Hepatic stellate cell (primary cell): ENCODE data around the gene MBNL1.

Experiments used
- DNase-seq: peaks from one replicate; pipeline ENCODE4 v3.0.0; 2011; ENCODE audit warnings: low spot score

Gene MBNL1

DNA sequence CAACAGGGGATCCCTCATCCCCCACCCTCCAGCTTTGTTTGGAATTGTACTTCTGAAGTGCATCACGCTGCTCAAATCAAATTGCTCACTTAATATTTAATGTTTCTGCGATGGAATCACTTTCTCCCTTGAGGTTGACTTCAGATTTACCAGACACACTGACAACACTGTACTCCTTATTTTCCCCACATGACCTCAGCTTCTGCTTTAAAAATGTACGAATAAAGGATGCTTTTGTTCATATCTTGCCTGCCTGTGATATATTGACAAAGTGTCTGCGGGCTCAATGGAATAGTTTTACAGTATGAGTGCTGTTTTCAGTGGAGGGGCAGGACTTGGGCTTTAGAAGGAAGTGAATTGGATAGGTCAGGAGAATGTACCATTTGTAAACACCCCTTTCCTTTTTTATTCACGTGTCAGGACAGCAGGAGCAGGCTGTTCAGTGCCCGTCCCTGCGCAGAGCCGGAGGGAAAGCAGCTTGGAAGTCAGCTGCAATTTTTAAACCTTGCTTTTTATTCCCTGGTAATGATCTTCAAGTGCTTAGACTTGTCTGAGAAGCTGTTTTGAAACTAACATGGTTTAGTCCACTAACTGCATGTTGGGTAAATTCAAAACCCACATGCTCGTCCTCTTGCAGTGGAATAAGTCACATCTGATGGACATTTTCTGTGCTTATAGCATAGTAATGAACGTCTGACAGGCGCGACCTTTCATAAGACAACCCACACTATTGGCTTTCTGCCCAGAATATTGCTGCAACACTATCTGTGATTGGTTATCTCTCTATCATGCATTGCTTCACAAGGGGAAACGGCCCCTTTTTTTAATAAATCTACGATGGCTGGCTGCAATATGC is 29.9 kb downstream of the MBNL1 start:
- peak; percentile 23 for DNase-seq

GRCh38 chr3:152299249-152299976 is 30.7 kb downstream of the MBNL1 start:
- no peak for DNase-seq

- DNase-seq, result no peak
Measured at GRCh38 chr3:152300029-152300731, 31.5 kb downstream of the MBNL1 start.

- no peak for DNase-seq
Measured at GRCh38 chr3:152301745-152302181, 33.0 kb downstream of the MBNL1 start.

DNA sequence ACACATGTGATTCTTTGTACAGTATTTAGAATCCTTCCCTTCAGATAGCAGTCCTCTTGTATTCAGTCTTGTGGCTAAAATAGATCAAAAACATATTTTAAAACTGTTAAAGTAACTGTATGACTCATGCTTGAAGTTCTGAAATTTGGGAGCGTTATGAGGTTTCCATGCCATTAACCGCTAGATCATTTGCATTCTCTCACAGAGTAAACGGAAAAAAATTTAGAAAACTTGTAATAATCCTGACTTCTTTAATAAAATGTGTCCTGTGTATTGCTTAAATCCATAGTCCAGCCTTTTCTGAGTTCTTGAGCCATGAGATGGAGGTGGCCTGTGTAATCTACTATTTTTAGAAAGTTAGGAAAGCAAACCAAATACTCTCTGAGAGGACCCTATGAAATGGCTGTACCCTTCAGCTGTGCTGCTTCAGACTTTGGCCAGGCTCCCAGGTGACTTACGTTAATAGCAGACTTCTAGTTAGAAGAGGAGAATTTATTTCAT is 33.8 kb downstream of the MBNL1 start:
- DNase-seq, result peak; percentile 21

DNA sequence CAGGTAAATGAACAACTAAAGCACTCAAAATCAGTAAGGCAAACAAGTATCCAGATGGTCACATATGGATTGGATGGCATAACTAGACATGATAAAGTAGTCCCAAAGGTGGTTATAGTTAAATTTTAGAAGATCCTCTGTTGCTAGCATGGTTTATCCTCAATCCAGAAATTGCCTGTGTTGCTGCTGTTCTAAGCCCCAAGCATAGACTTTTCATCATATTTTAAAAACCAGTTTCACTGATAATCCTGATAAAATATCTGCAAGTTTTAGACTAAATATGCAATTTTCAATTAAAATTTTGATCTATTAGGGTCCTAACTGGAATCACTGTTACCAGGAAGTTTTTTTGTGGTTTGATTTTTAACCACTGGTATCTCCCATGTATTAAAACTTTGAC is 35.4 kb downstream of the MBNL1 start:
- DNase-seq, result no peak

DNA sequence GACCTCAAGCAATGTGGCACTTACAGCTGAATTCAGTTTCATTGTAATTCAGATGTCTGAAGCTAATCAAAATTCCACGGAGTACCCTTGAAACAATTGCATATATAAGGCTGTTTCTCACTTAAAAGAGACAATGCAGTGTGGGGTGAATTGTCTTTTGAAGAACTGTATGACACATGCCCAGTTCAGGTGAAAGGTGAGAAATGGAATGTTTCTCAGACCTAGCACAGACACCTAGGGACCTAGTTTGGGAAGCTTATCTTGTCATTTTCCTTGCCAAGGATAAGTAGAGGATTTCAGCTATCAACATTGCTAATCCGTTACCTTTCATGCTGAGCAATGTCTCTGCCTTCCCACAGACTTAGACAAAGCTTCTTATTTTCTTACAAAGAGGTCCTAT is 36.3 kb downstream of the MBNL1 start:
- no peak for DNase-seq

- DNase-seq, result no peak
Measured at GRCh38 chr3:152307829-152308474, 39.2 kb downstream of the MBNL1 start.

GRCh38 chr3:152308475-152308844 is 39.7 kb downstream of the MBNL1 start:
- DNase-seq, result no peak

DNA sequence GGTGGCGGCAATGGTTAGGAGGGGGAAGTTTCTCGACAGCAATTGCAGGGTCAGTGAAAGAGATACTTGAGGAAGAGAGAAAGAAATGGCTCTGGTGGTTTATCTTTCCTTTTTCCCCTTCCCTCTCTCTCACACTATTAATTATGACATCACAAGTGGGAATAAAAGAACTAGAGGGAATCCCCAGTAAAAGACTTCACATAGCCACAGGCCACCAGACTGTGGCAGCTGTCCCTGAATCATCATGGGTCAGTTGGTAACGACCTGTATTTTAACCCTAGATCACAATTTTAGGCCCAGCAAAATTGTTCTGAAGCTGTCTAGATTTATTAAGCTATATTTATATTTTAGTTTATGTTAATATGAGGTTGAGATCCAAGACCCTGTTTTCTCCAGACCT is 40.3 kb downstream of the MBNL1 start:
- no peak for DNase-seq

- no peak for DNase-seq
Measured at GRCh38 chr3:152309535-152310307, 41.0 kb downstream of the MBNL1 start.

DNA sequence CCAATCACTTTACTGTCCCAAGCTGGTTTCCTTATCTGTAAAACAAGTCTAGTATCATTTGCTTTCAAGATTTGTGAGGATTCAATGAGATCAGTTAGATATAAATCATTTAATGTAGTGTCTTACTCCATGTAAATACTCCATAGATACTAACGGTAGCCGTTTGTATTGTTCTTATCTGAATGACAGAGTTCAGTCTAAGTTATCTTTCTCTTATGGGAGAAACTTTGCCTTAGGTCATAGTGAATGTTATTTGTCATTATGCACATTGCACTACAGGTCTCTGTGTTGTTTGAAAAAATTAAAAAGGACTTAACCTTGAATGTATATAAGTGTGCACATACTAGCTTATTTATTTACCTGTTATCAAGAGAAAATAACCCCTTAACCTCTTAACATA is 44.7 kb downstream of the MBNL1 start:
- no peak for DNase-seq

- DNase-seq, result no peak
Measured at GRCh38 chr3:152313914-152314313, 45.2 kb downstream of the MBNL1 start.

DNA sequence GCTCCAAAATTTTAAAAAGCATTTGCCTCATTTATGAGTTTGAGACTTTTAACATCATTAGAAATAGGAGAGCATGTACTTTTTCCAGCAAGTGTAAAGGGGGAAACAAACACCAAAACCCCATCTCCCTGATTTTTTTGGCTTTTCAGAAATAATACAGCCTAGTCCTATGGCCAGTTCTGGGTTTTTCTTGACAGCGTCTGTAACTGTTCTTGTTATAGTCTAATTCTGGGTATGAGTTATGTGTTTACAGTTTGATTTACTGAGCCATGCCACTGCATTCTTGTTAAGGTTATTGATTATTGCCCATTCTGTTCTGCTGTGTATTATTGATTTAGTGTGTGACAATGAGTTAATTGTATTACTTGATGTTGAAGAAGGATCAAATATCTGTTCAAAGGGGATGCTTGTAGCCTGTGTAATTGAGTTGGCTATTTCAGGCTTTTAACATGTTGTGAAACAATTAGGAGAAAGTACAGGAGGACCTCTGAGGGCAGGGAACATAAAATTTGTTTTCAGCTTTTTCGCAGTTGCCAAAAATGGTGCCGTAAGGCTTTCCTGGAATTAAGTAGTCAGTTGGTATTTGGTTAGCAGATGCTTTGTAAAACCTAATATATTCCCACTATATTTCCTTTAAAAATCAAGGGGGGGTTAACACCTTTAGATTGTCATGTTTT is 46.1 kb downstream of the MBNL1 start:
- no peak for DNase-seq

DNA sequence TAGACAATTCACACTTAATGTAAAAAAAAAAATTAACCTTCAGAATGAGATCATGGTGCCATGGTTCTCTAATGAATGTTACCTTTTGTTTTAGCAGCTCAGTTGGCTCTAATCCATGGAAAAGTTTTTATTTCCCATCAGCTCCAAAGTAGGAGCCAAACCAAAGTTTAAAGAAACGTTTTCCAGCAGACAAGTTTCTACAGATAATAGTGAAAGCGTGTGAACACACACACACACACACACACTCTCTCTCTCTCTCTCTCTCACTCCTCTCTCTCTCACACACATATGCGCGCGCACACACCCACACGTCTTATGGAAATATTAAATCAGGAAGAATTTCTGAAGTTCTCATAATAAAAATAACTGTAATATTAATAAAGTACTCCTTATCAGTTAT is 46.9 kb downstream of the MBNL1 start:
- no peak for DNase-seq

GRCh38 chr3:152316318-152316717 is 47.6 kb downstream of the MBNL1 start:
- no peak for DNase-seq

DNA sequence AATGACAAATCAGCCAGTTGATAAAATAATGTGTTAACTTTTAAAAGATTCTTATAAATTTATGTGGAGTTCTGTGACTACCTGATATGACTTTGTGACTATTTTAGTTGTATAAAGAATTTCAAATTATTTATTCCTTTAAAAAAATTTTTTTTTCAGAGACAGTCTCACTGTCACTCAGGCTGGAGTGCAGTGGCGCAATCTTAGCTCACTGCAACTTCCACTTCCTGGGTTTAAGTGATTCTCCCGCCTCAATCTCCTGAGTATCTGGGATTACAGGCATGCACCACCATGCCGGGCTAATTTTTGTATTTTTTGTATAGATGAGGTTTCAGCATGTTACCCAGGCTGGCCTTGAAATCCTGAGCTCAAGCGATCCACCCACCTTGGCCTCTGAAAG is 48.5 kb downstream of the MBNL1 start:
- no peak for DNase-seq

GRCh38 chr3:152317956-152318355 is 49.2 kb downstream of the MBNL1 start:
- DNase-seq, result peak; percentile 38

DNA sequence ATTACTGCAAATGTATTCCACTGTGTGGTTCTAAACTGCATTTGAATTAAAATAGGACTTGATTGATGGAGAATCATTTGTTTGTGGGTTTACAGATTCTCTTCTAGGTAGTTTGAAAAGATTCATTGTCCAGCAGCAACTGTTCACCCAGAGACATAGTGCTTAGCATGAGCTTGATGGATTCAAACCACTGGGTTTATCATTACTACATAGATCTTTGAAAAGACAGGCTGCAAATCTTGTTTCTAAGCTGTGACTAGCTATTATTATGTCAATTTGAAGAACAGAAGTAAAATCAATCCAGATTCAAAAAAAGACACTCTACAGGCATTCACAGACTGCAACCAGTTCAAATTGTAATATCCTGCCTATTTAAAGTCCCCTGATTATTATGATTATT is 49.8 kb downstream of the MBNL1 start:
- DNase-seq, result no peak

DNA sequence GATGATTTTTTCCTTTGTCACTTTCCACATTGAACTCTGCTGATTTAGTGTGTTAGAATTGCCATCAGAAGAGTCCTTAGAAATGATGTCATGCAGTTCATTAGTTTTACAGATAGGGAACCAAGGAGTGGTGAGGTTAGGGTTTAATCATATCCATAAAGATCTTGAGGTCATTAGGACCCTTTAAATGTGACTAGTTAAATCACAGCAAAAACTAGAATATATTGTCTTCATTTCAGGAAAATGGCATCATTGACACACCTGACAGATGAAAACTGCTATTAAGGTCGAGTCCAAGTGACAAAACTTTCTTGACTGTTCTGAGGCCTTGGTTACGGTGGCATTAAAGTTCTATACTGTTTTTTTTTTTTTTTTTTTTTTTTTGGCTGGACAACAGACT is 50.5 kb downstream of the MBNL1 start:
- DNase-seq, result no peak
